T1000 (cell line): Measurements from ENCODE around the gene GOLGA6C.
"Not testable (repeated sequence)": the region's sequence is repeated elsewhere in the genome, so short reads cannot be mapped to it uniquely, and the experiment has no call there.

Source experiments
- DNase-seq: peaks from one replicate; lab custom pipeline; 2025; ENCODE audit warnings: mixed read lengths; lab: John Stamatoyannopoulos, UW

GOLGA6C gene

DNA sequence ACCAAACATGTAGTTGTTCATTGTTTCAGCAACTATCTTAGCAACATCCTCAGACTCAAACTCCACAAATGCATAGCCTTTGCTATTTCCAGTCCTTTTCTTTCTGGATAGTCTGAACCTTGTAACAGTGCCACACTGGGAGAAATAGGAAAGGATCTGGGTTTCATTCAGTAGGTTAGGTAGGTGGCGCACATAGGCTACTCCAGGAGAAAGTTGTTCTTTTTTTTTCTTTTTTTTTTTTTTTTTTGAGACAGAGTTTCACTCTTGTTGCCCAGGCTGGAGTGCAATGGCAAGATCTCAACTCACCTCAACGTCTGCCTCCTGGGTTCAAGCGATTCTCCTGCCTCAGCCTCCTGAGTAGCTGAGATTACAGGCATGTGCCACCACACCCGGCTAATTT is 5.8 kb upstream of the GOLGA6C start:
- DNase-seq = not testable (repeated sequence)

DNA sequence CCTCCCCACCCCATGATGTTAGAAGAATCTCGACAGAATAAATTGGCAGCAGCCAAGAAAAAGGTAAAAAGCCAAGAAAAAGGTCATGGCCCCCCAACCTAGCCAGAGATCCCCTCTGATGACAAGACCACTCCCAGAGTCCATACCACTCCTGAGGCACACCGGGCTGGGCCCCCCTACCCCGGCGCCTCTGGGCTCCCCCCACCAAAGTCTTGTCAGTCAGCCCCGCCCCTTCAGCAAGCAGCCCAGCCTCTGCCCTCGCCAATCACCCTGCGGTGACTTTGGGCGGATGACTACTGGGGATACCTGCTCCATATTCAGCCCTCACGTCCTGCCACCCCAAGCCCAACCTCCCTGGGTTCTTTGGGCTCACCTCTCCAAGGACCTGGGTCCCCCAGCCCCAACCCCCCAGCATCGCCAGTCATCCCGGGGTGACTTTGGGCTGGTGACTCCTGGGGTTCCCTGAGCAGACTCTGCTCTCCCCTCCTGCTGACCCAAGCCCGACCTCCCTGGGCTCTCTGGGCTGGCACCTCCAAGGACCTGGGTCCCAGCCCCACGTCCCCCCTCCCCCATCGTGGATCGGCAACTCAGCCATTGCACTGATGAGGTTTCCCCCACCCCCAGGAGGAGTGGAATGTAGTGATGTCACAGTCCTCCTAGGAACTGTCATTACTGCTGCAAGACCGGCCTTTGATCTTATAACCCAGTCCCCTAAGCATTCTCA is 648 bp downstream of the GOLGA6C start:
- not testable (repeated sequence) for DNase-seq

DNA sequence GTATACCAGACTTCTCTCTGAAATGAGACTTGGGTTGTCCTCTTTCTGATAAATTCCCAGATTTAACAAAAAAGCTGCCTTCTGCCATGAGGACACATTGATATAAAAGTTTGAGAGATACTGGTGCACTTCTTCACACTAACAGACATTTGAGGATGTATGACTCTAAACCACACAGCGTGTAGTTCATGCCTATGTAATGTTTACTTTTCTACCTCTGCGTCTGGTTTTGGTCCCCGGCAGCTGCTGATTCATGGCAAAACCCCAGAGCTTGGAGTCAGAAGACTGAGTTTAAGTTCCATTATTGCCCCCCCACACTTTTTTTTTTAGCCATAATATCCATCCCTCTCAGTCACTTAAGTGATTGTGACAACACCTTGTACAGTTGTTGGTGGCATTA is 1.7 kb downstream of the GOLGA6C start:
- DNase-seq = not testable (repeated sequence)

DNA sequence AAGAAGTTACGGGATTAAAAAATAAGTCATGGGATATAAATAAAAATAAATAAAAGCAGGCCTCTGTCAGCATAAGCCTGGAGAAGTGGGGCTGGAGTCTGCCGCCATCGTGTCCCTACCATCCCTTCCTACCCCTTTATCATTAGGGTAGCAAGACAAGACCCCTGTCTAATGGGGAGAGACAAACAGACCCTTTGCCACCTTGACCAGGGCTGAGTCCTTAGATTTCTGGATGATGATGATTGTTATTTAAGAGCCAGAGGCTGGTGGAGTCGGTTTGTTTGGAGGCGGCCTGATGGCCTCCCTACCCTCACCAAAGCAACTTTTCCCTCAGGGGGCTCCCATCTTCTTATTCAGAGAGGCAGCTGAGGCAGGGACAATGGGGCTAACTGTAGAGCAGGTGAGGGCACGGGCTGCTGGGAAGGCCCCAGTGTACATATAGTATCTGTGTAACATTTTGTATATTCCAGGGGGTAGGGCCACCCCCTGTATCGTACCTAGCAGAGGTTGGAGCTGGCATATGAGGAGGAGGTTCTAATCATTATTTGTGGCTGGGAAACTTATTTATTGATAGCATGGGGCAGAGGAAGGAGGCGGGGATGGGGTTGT is 15.7 kb downstream of the GOLGA6C start:
- not testable (repeated sequence) for DNase-seq

DNA sequence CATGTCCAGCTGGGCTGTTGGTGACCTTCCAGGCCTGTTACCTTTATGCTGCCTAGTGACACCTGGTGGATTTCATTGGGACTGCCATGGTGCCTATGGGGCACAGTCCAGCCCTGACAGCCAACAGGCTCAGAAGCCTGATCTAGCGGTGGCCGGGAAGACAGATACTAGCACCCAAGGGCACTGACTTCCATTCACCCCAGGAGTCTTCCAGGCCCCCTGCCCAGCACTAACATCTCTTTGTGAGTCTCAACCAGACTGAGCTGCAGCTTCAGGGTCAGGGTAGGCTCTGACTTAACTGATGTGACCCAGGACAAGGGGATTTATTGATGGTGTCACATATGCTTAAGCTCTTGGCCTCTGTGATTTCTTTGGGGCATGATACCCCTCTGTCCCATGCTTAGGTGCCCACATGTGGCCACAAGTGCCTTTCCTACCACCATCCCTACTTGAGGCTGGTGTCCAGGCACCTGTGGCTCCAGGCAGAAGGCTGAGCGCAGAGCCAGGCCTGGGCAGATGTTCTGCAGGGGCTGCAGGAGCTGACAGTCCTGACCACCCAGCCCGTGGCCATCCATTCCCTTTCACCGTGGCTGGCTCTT is 16.5 kb downstream of the GOLGA6C start:
- DNase-seq = not testable (repeated sequence)

DNA sequence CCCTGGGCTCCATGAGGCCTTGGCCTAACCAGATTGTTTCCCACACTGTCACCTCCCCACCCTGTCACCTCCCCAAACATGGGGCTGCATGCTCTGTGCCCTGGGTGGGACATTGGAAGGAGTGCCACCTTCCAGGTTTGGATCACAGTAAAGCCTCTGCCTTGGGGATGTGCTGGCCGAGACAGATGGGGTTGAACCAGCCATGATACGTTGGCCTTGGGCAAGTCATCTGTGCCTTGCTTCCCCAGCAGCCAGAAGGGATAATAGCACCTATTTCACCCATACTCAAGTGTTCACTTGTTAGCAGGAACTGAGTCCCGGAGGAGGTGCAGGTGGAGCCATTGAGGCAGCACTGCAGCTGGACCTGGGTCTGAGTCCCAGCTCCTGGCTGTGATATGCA is 17.5 kb downstream of the GOLGA6C start:
- DNase-seq = not testable (repeated sequence)

DNA sequence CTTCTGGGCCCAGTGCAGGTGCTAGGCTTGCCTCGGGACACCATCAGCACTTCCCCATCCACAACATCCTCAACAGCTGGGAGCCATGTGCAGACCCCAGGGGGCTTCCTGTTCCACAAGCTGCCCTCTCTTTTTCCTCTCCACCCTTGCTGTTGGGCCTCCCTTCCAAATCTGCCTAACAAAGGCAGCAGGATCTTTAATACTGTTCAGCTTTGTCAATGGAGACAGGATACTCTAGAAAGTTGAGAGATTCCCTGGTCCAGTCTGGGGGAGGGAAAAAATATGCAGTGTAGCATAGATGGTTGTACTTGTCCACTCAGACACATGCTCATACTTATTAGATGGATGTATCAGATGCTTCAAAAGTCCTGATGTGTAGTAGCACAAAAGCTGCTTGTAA is 20.4 kb downstream of the GOLGA6C start:
- not testable (repeated sequence) for DNase-seq

DNA sequence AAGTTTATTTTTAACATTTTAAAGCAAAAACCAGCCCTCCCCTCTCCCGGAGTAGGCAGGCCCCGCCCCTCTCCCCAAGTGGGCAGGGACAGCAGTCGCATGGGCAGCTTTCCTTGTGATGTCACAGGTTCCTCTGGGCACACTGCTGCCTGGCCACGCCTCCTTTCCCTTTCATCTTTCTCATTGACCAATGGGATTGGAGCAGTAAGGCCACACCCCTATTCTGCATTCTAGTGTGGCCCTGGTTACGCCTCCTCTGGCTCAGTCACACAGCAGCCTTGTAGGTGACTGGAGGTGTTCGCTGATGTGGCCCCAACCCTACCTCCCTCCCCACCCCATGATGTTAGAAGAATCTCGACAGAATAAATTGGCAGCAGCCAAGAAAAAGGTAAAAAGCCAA is 24.4 kb downstream of the GOLGA6C start, which contains the start of gene GOLGA6D:
GOLGA6D (plus strand) TSS at position 264 of the 400 bp plus-strand sequence; CDS start at position 305, 41 bp downstream.
- DNase-seq = not testable (repeated sequence)

DNA sequence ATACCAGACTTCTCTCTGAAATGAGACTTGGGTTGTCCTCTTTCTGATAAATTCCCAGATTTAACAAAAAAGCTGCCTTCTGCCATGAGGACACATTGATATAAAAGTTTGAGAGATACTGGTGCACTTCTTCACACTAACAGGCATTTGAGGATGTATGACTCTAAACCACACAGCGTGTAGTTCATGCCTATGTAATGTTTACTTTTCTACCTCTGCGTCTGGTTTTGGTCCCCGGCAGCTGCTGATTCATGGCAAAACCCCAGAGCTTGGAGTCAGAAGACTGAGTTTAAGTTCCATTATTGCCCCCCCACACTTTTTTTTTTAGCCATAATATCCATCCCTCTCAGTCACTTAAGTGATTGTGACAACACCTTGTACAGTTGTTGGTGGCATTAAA is 26.0 kb downstream of the GOLGA6C start:
- DNase-seq = not testable (repeated sequence)

DNA sequence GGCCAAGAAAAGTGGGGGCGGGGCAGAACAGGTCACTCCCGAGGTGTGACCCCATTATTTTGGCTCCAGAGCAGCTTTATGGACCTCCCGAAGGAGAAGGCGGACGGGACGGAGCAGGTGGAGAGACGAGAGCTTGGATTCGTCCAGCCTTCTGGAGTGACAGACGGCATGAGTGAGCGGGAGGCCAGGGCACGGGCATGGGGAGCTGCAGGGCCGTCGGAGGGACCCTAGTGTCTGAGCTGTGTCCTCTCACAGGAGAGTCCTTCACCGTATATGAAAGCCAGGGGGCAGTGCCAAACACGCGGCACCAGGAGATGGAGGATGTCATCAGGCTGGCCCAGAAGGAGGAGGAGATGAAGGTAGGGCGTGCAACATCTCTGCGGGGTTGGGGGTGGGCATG is 35.5 kb downstream of the GOLGA6C start:
- DNase-seq = not testable (repeated sequence)

DNA sequence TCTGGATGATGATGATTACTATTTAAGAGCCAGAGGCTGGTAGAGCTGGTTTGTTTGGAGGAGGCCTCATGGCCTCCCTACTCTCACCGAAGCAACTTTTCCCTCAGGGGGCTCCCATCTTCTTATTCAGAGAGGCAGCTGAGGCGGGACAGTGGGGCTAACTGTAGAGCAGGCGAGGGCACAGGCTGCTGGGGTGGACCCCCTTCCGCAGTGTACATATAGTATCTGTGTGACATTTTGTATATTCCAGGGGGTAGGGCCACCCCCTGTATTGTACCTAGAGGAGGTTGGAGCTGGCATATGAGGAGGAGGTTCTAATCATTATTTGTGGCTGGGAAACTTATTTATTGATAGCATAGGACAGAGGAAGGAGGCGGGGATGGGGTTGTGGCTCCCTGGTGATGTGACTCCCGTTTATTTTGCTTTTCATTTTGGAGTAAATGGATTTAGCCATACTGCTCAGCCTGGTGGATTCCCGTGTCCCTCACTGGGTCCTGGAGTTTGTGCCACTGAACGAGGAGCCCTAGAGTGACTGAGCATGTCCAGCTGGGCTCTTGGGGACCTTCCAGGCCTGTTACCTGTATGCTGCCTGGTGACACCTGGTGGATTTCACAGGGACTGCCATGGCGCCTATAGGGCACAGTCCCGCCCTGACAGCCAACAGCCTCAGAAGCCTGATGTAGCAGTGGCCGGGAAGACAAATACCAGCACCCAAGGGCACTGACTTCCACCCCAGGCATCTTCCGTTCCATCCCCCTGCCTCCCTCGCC is 40.6 kb downstream of the GOLGA6C start:
- not testable (repeated sequence) for DNase-seq

DNA sequence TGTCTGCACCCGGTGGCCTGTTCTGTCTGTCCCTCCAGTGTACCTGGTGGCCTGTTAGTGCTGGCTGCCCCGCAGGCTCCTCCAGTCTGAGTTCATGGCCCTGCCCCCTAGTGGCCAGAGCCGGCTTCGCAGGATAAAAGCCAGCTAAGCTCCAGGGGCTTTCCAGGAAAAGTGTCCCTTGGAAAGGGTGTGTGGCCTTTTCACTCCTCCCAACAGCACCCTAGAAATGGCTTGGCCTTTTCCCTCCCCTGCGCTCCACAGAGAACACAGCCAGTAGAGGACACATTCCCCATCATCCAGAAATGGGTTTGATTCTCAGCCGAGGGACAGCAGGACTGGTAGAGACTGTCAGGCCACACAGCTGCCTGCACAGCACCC is 41.2 kb downstream of the GOLGA6C start:
- DNase-seq = not testable (repeated sequence)

DNA sequence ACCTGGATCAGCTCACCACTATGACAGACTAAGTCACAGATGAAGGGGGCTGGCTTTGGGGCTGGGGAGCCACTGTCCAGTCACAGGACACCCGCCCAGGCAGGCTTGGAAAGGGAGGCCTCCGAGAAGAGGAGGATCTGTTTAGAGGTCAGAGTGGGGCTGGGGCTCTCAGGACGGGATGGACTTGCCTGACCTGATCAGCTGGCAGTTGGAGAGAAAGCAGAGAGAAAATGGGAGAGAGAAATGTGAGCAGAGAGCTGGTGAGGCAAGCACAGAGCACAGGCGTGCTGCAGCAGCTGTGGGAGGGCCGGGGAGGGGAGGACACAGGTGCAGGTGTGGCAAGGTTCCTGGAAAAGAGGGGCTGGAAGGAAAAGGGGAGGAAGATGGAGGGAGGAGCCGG is 41.9 kb downstream of the GOLGA6C start:
- not testable (repeated sequence) for DNase-seq

DNA sequence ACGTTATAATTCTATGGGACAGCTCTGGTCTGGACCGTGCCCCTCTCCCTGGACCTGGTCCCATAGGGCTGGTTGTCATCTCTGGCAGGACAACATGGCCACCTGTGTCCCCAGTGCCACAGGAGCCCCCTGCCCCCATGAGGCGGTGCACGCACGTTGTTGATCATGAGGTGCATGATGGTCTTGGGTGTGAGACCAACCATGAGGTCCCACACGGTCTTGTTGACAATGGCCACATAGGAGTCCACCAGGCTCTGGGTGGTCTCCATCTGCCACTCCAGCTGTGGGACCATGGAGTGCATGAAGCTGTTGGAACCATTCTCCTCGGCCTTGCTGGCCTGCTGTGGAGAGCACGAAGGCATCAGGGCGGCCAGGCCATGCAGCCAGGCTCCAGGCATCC is 44.2 kb downstream of the GOLGA6C start:
- no peak for DNase-seq

DNA sequence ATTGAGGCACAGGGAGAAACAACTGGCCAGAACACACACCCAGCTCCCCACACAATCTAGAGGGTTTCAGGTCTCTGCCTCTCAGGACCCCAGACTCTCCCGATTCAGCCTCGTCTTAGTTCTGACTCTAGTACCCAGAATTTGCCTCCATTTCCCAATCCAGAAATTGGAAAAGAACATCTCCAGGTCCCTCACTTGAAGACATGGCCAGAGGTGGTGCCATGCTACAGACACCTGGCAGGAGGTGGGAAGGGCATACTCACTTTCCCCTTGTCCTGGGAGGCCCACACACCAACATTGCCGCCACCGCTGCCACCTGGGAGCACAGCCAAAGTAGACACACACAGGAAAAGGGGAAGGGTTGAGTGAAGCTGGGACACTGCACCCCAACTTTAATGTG is 44.6 kb downstream of the GOLGA6C start:
- not testable (repeated sequence) for DNase-seq

DNA sequence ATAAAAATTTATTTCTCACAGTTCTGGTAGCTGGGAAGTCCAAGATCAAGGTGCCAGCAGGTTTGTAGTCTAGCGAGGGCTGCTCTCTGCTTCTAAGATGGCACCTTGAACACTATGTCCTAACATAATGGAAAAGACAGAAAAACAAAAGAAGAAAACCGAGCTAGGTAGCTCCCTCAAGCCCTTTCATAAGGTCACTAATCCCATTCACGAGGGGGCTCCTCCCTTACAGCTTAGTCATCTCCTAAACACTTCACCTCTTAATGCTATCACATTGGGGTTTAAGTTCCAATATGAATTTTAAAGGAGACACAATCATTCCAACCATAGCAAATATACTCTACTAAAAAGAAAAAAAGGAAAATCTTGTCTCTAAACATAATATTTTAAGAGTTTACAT is 48.1 kb downstream of the GOLGA6C start:
- DNase-seq = no peak

DNA sequence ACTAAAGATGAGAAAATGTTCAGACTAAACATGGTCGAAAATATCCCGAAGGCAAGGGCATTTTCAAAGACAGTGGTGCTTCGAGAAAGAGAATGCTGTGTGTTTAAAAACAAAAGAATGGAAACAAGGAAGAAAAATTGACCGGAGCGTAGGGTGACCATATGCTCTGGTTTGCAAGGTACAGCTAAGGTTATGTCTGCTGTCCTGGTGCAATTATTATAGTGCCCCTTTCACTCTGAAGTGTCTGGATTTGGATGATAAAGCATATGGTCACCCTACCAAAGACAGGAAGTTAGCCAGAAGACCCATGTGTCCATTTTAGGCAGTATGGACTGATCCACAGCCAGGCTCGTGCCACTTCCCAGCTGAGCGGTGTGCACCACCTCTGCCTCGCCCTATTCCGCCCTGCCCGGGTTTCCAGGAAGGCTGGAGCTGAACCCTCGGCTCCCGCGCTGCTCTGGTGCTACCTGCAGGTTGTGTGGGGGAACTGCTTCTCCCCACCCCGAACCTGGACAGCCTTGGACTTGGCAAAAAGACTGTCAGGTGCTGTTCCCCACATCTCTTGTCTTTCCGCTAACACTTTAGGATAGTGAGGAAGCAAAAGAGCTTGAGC is 49.8 kb downstream of the GOLGA6C start:
- DNase-seq = no peak

DNA sequence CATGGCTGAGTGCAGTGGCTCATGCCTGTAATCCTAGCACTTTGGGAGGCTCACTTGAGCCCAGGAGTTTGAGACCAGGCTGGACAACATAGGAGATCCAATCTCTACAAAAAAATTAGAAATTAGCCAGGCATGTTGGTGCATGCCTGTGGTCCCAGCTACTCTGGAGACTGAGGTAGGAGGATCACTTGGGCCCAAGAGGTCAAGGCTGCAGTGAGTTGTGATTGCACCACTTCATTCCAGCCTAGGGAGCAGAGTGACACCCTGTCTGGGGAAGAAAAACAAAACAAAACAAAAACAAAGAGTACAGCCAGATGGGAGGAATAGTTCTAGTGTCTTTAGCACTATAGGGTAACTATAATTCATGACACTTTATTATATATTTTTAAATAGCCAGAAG is 51.6 kb downstream of the GOLGA6C start:
- DNase-seq = no peak

DNA sequence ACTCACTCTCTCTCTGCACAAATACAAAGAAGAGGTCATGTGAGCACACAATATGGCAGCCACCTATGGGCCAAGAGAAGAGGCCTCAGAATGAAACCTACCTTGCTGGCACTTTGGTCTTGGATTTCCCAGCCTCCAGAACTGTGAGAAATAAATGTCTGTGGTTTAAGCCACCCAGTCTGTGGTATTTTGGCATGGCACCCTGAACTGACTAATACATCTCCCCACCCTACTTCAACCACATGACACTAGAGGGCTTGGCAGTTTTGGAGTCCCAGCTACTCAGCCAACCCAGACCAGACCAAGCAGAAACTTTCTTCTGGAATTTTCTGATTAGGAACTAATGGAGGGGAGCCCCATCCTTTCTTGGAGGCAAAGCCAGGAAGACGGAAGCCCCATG is 54.4 kb downstream of the GOLGA6C start:
- not testable (repeated sequence) for DNase-seq

DNA sequence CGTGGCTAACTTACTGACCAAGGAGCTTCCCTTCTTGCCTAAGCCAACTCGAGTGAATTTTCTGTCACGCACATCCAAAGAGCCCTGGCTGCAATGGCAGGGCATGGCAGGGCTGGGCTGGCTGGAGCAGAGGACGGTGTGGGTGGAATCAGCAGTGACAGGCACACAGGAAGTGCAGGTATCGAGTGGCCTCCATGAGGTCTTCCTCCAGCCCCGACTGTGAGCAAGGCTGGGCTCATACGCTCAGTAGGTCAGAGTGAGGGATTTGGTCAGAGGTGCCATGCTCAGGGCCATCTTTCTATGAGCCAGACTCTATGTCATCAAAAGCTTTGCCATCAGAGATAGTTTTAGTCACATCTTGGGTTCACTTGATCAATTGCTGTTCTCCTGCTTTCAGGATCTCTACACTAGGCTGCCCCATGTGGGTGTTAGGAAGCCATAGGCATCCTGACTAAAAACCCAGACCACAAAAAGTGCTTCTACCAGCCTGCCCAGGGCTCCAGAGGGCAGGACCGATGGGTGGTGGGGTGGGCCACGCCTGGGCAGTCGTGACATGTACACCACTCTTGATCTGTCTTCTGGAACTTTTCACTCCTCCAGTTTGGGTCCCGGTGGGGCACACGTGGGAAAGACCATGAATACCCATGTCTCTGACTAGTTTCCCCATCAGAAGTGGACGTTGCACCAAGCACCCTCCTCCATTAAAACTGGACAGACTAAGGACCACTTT is 55.1 kb downstream of the GOLGA6C start:
- DNase-seq = no peak

DNA sequence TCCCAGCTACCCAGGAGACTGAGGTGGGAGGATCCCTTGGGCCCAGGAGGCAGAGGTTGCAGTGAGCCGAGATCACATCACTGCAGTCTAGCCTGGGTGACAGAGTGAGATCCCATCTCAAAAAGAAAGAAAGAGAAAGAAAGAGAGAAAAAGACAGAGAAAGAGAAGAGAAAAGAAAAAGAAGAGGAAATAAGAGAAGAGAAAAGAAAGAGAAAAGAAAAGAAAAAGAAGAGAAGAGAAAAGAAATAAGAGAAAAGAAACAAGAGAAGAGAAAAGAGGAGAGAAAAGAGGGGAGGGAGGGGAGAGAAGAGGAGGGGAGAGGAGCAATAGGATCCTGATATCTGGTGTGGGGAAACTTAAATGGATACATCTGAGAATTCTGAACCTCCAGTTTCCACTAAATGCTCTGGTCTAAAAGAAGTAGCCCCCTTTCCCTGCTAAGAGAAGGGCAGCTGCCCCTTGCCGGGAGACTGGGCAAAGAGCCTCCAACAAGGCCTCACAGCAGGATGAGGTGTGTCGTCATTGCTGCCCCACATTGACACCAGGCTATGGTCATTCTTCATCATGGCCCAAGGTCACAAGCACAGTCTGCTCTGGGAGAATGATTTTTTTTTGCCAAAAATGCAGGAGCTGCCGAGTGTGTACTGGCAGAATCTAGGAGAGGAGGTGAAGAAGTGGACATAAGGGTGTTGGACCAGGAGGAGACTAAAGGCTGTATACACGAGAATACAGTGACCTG is 56.6 kb downstream of the GOLGA6C start:
- no peak for DNase-seq
